Activated CD4-positive, alpha-beta T cell treated with anti-CD3 and anti-CD28 coated beads, Interleukin-2, amount 50 U/mL, for 16 hours (primary cell): Measurements from ENCODE around the gene RYR2.
"Not testable (repeated sequence)": the region's sequence is repeated elsewhere in the genome, so short reads cannot be mapped to it uniquely, and the experiment has no call there.

ENCODE experiments used
- DNase-seq: peaks from one replicate; pipeline ENCODE4 v3.0.0-alpha.2; 2020

Gene RYR2

GRCh38 chr1:237091691-237092090 is 49.7 kb downstream of the RYR2 start:
- no peak for DNase-seq

GRCh38 chr1:237093691-237094090 is 51.7 kb downstream of the RYR2 start:
- DNase-seq: no peak

GRCh38 chr1:237098541-237098940 is 56.6 kb downstream of the RYR2 start:
- no peak for DNase-seq

- DNase-seq: no peak
Measured at GRCh38 chr1:237103021-237103420, 61.0 kb downstream of the RYR2 start.

GRCh38 chr1:237104096-237104495 is 62.1 kb downstream of the RYR2 start:
- DNase-seq: no peak

- DNase-seq: no peak
Measured at GRCh38 chr1:237105826-237106225, 63.8 kb downstream of the RYR2 start.

- DNase-seq: no peak
Measured at GRCh38 chr1:237108297-237109040, 66.5 kb downstream of the RYR2 start.

- no peak for DNase-seq
Measured at GRCh38 chr1:237111807-237112206, 69.8 kb downstream of the RYR2 start.

- no peak for DNase-seq
Measured at GRCh38 chr1:237112663-237113062, 70.7 kb downstream of the RYR2 start.

- DNase-seq: no peak
Measured at GRCh38 chr1:237115035-237115434, 73.1 kb downstream of the RYR2 start.

GRCh38 chr1:237119091-237119490 is 77.1 kb downstream of the RYR2 start:
- no peak for DNase-seq

- no peak for DNase-seq
Measured at GRCh38 chr1:237120683-237121082, 78.7 kb downstream of the RYR2 start.

- no peak for DNase-seq
Measured at GRCh38 chr1:237124856-237125462, 83.0 kb downstream of the RYR2 start.

GRCh38 chr1:237126180-237126579 is 84.2 kb downstream of the RYR2 start:
- no peak for DNase-seq

GRCh38 chr1:237127301-237127700 is 85.3 kb downstream of the RYR2 start:
- DNase-seq: not testable (repeated sequence)

GRCh38 chr1:237133921-237134320 is 91.9 kb downstream of the RYR2 start:
- DNase-seq: no peak

- DNase-seq: no peak
Measured at GRCh38 chr1:237134929-237135328, 92.9 kb downstream of the RYR2 start.

GRCh38 chr1:237138551-237138950 is 96.6 kb downstream of the RYR2 start:
- DNase-seq: no peak

- no peak for DNase-seq
Measured at GRCh38 chr1:237139732-237140131, 97.7 kb downstream of the RYR2 start.

- no peak for DNase-seq
Measured at GRCh38 chr1:237140986-237141385, 99.0 kb downstream of the RYR2 start.

- DNase-seq: no peak
Measured at GRCh38 chr1:237141502-237141901, 99.5 kb downstream of the RYR2 start.

- no peak for DNase-seq
Measured at GRCh38 chr1:237145379-237146135, 103.6 kb downstream of the RYR2 start.

GRCh38 chr1:237146241-237146640 is 104.3 kb downstream of the RYR2 start:
- no peak for DNase-seq

GRCh38 chr1:237149857-237150256 is 107.9 kb downstream of the RYR2 start:
- DNase-seq: no peak
